WTC11 (cell line): ENCODE measurements around the gene MAP1LC3A. TPM values are rescaled to one million over a fixed set of nuclear protein-coding genes. Genes with fewer than 3 reads are reported as not detected.
A peak's percentile ranks its signal among the peaks of the same experiment; 100 is the strongest.

ENCODE experiments used
- ATAC-seq: fragments of 200-7000 bp; cut with Tn5 transposase; 2 replicates; pipeline ENCODE4 v1.10.0; 2021; ENCODE audit warnings: mild to moderate bottlenecking, moderate library complexity
- CTCF ChIA-PET: fragments of 300-600 bp; sonication (Branson Sonifier 250); formaldehyde crosslinking; loops from one replicate; lab custom pipeline; 2021; ENCODE audit warnings: antibody characterized with exemption; lab: Charles Lee
- POLR2A ChIA-PET: fragments of 350-600 bp; sonication (Branson Sonifier 250); formaldehyde crosslinking; loops from one replicate; lab custom pipeline; 2021; ENCODE audit warnings: antibody characterized with exemption; lab: Charles Lee
- DNase-seq: peaks from one replicate; pipeline ENCODE4 v3.0.0; 2021; ENCODE audit warnings: low spot score
- H3K27ac Mint-ChIP-seq: 2 replicates; pipeline ENCODE4 v1.8.0; 2021; ENCODE audit warnings: mixed read lengths
- H3K27me3 Mint-ChIP-seq: 2 replicates; pipeline ENCODE4 v1.8.0; 2021; ENCODE audit warnings: low read depth, mild to moderate bottlenecking, moderate library complexity, mixed read lengths
- H3K36me3 Mint-ChIP-seq: 2 replicates; pipeline ENCODE4 v1.8.0; 2021; ENCODE audit warnings: mixed read lengths
- H3K4me1 Mint-ChIP-seq: 2 replicates; pipeline ENCODE4 v1.8.0; 2022; ENCODE audit warnings: mixed read lengths
- H3K4me3 Mint-ChIP-seq: 2 replicates; pipeline ENCODE4 v1.8.0; 2021; ENCODE audit warnings: mild to moderate bottlenecking, moderate library complexity, mixed read lengths
- H3K9me3 Mint-ChIP-seq: 2 replicates; pipeline ENCODE4 v1.8.0; 2021; ENCODE audit warnings: mixed read lengths
- ELF4 ChIP-seq: sonication (generic); formaldehyde crosslinking; IDR thresholded peaks from 2 replicates; pipeline ENCODE4 v1.8.1; 2022; ENCODE audit warnings: low read depth, mild to moderate bottlenecking, moderate library complexity, missing genetic modification reagents
- EMX1 ChIP-seq: fragments of 250-450 bp; sonication (Bioruptor Pico); IDR thresholded peaks from 2 replicates; pipeline ENCODE4 v1.8.0; 2021; ENCODE audit warnings: mild to moderate bottlenecking
- FOXJ3 ChIP-seq: sonication (generic); formaldehyde crosslinking; IDR thresholded peaks from 2 replicates; pipeline ENCODE4 v1.9.0; 2021; ENCODE audit warnings: missing genetic modification reagents, mild to moderate bottlenecking, borderline replicate concordance
- HMGA2 ChIP-seq: fragments of 250-450 bp; sonication (Bioruptor Pico); IDR thresholded peaks from 2 replicates; pipeline ENCODE4 v1.4.0; 2021; ENCODE audit warnings: mild to moderate bottlenecking, moderate library complexity
- JAZF1 ChIP-seq: fragments of 250-450 bp; sonication (Bioruptor Pico); IDR thresholded peaks from 2 replicates; pipeline ENCODE4 v1.9.0; 2021; ENCODE audit warnings: moderate library complexity, mild to moderate bottlenecking, inconsistent platforms
- JUN ChIP-seq: sonication (generic); formaldehyde crosslinking; IDR thresholded peaks from 2 replicates; pipeline ENCODE4 v1.8.0; 2023; ENCODE audit warnings: mild to moderate bottlenecking, missing genetic modification reagents
- SMAD4 ChIP-seq: sonication (generic); formaldehyde crosslinking; IDR thresholded peaks from 2 replicates; pipeline ENCODE4 v1.8.0; 2022; ENCODE audit warnings: mild to moderate bottlenecking, missing genetic modification reagents
- SP1 ChIP-seq: sonication (generic); formaldehyde crosslinking; conservative IDR thresholded peaks from 2 replicates; pipeline ENCODE4 v1.8.1; 2022; ENCODE audit warnings: missing genetic modification reagents
- TCF7 ChIP-seq: sonication (generic); formaldehyde crosslinking; IDR thresholded peaks from 2 replicates; pipeline ENCODE4 v1.8.0; 2022; ENCODE audit warnings: mild to moderate bottlenecking, low read depth, missing genetic modification reagents, moderate library complexity
- ZNF263 ChIP-seq: sonication (generic); formaldehyde crosslinking; IDR thresholded peaks from 2 replicates; pipeline ENCODE4 v1.8.1; 2022; ENCODE audit warnings: low read depth, mild to moderate bottlenecking, moderate library complexity, missing genetic modification reagents
- total RNA-seq: library from RNA; stranded (reverse); gene quantifications from 3 replicates; pipeline ENCODE4 v1.2.3, GENCODE V29; 2021
- TF ChIP-seq, protein P1 (sequence below): sonication (generic); formaldehyde crosslinking; IDR thresholded peaks from 2 replicates; pipeline ENCODE4 v1.8.0; 2022; ENCODE audit warnings: mild to moderate bottlenecking, missing genetic modification reagents
- TF ChIP-seq, protein P2 (sequence below): sonication (generic); formaldehyde crosslinking; IDR thresholded peaks from 2 replicates; pipeline ENCODE4 v1.8.1; 2022; ENCODE audit warnings: mild to moderate bottlenecking, moderate library complexity, missing genetic modification reagents
- TF ChIP-seq, protein P3 (sequence below): sonication (generic); formaldehyde crosslinking; IDR thresholded peaks from 2 replicates; pipeline ENCODE4 v1.8.0; 2022; ENCODE audit warnings: mild to moderate bottlenecking, missing genetic modification reagents
- TF ChIP-seq, protein P4 (sequence below): fragments of 250-450 bp; sonication (Bioruptor Pico); IDR thresholded peaks from 2 replicates; pipeline ENCODE4 v1.9.0; 2021; ENCODE audit warnings: mild to moderate bottlenecking
- TF ChIP-seq, protein P5 (sequence below): sonication (generic); formaldehyde crosslinking; IDR thresholded peaks from 2 replicates; pipeline ENCODE4 v1.8.1; 2023; ENCODE audit warnings: mild to moderate bottlenecking, missing genetic modification reagents, borderline replicate concordance
- TF ChIP-seq, protein P6 (sequence below): sonication (generic); formaldehyde crosslinking; IDR thresholded peaks from 2 replicates; pipeline ENCODE4 v1.8.0; 2023; ENCODE audit warnings: missing genetic modification reagents
- TF ChIP-seq, protein P7 (sequence below): sonication (generic); formaldehyde crosslinking; conservative IDR thresholded peaks from 2 replicates; pipeline ENCODE4 v1.8.1; 2022; ENCODE audit warnings: mild to moderate bottlenecking, missing genetic modification reagents
- TF ChIP-seq, protein P8 (sequence below): fragments of 200-600 bp; IDR thresholded peaks from 2 replicates; pipeline ENCODE4 v1.8.0; 2022; ENCODE audit warnings: antibody characterized with exemption

MAP1LC3A gene
- total RNA-seq, 1 experiment from 2014 or later, result 7.5 TPM

DNA sequence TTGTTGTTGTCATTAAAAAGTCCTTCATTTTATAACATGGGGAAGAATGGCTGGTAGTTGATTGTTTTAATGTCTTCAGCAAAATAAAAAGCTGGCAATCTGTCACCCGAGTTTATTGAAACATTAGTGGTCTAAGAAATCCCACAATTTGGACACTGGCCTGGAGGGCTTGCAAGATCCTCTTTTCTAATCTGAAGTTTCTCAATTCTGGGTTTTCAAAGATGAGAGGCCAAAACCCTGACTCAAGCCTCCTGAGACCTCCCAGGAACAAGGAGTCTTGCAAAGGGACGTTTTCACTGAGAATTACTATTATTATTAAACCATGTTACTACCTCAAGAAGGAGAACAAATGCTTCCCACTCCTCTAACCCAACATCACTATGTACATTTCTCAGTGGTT, 19.5 kb downstream of the MAP1LC3A start (continued):
- TF ChIP-seq, protein P1, sequence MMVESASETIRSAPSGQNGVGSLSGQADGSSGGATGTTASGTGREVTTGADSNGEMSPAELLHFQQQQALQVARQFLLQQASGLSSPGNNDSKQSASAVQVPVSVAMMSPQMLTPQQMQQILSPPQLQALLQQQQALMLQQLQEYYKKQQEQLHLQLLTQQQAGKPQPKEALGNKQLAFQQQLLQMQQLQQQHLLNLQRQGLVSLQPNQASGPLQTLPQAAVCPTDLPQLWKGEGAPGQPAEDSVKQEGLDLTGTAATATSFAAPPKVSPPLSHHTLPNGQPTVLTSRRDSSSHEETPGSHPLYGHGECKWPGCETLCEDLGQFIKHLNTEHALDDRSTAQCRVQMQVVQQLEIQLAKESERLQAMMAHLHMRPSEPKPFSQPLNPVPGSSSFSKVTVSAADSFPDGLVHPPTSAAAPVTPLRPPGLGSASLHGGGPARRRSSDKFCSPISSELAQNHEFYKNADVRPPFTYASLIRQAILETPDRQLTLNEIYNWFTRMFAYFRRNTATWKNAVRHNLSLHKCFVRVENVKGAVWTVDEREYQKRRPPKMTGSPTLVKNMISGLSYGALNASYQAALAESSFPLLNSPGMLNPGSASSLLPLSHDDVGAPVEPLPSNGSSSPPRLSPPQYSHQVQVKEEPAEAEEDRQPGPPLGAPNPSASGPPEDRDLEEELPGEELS (CRISPR knock-in tag), result no peak
- TF ChIP-seq JUN (CRISPR knock-in tag) (no peak), HMGA2 (CRISPR knock-in tag) (no peak), SP1 (CRISPR knock-in tag) (no peak)
- TF ChIP-seq, protein P2, sequence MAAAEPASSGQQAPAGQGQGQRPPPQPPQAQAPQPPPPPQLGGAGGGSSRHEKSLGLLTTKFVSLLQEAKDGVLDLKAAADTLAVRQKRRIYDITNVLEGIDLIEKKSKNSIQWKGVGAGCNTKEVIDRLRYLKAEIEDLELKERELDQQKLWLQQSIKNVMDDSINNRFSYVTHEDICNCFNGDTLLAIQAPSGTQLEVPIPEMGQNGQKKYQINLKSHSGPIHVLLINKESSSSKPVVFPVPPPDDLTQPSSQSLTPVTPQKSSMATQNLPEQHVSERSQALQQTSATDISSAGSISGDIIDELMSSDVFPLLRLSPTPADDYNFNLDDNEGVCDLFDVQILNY (CRISPR knock-in tag), result no peak

DNA sequence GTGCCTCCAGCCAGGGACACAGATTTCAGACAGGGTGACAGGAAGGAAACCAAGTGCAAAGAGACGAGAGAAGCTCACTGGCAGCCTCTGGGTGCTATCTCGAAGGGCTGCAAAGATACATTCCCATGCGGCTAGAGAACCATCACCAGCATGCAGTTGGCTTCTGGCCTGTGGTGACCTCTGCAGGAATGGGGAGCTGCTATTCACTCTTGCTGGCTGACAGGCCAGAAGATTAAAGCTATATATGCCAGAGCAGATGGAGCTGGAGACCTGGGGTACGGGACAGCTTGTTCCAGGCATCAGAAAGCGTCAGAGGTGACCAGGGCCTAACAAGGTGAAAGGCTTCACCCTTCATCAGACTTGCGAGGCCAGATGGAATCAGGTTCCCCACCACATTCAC, 20.0 kb downstream of the MAP1LC3A start:
- no peak for ATAC-seq
- Mint-ChIP-seq H3K27me3 (no peaks in the 10 kb centered on the region), H3K36me3 (peaks cover 5% of the 10 kb centered on the region; the same call in 1 of the 2 replicates), H3K4me3 (no peak overlapping the region), H3K27ac (no peak overlapping the region), H3K4me1 (no peaks in the 10 kb centered on the region), H3K9me3 (no peaks in the 10 kb centered on the region)
- no peak for DNase-seq
- CTCF ChIA-PET, result interaction anchor here (1.3 to 1.7 kb wide), 2 partner anchors 42 to 191 kb away, joined by 4 to 5 read pairs; no protein-coding TSS in a partner anchor
- POLR2A ChIA-PET, result no interaction called here
- TF ChIP-seq, protein P3, sequence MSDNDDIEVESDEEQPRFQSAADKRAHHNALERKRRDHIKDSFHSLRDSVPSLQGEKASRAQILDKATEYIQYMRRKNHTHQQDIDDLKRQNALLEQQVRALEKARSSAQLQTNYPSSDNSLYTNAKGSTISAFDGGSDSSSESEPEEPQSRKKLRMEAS, result no peak
- no peak for TF ChIP-seq JAZF1
- TF ChIP-seq ELF4 (CRISPR knock-in tag), result no peak
- TF ChIP-seq, protein P4, sequence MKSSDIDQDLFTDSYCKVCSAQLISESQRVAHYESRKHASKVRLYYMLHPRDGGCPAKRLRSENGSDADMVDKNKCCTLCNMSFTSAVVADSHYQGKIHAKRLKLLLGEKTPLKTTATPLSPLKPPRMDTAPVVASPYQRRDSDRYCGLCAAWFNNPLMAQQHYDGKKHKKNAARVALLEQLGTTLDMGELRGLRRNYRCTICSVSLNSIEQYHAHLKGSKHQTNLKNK (CRISPR knock-in tag), result no peak
- no peak for TF ChIP-seq SP1 (CRISPR knock-in tag)
- TF ChIP-seq FOXJ3, result no peak
- no peak for TF ChIP-seq ZNF263 (CRISPR knock-in tag)
- TF ChIP-seq, protein P5, sequence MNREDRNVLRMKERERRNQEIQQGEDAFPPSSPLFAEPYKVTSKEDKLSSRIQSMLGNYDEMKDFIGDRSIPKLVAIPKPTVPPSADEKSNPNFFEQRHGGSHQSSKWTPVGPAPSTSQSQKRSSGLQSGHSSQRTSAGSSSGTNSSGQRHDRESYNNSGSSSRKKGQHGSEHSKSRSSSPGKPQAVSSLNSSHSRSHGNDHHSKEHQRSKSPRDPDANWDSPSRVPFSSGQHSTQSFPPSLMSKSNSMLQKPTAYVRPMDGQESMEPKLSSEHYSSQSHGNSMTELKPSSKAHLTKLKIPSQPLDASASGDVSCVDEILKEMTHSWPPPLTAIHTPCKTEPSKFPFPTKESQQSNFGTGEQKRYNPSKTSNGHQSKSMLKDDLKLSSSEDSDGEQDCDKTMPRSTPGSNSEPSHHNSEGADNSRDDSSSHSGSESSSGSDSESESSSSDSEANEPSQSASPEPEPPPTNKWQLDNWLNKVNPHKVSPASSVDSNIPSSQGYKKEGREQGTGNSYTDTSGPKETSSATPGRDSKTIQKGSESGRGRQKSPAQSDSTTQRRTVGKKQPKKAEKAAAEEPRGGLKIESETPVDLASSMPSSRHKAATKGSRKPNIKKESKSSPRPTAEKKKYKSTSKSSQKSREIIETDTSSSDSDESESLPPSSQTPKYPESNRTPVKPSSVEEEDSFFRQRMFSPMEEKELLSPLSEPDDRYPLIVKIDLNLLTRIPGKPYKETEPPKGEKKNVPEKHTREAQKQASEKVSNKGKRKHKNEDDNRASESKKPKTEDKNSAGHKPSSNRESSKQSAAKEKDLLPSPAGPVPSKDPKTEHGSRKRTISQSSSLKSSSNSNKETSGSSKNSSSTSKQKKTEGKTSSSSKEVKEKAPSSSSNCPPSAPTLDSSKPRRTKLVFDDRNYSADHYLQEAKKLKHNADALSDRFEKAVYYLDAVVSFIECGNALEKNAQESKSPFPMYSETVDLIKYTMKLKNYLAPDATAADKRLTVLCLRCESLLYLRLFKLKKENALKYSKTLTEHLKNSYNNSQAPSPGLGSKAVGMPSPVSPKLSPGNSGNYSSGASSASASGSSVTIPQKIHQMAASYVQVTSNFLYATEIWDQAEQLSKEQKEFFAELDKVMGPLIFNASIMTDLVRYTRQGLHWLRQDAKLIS, result no peak
- TF ChIP-seq EMX1 (CRISPR knock-in tag), result no peak
- TF ChIP-seq SMAD4 (CRISPR knock-in tag), result no peak
- TF ChIP-seq JUN (CRISPR knock-in tag), result no peak
- TF ChIP-seq, all 79 proteins: peak for 0

DNA sequence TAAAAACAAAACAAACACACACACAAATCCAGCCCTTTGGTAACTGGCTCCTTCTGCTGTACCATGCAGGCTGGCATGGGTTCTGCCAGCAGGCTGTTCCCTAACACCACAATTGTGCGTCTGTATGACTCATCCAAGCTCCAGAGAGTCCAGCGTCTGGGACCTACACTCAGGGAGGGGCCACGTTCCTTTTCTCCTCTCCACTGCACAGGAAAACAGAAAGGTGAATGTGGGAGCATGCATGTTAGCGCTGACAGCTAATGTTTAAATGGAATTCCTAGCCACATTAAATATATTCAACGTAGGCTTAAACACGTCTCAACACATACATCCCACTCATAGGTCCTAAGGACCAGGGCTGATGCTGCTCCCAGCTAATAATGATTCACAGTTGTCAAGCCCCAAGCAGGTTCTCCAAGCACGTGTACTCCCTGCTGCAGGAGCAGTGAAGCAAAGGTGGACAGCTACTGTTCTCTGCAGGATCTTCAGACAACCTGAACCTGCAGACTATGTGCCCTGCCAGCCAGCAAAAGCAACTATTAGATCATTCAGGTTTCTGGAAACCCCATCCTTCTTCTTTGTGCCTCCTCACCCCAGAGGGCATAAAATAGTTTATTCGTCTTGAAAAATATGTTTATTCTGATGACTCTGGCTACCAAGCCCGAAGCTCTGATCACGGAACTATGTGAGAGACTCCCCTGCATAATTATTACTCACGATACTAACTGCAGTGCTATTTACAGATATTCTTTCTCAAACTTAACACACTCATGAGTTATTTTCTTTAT, 20.9 kb downstream of the MAP1LC3A start:
- Mint-ChIP-seq H3K9me3 (no peaks in the 10 kb centered on the region), H3K27ac (0 out of 2 replicates have a peak overlapping the region, but pooled peaks have one; percentile 42), H3K27me3 (no peaks in the 10 kb centered on the region), H3K4me1 (no peaks in the 10 kb centered on the region), H3K36me3 (peaks cover 5% of the 10 kb centered on the region; the same call in 1 of the 2 replicates), H3K4me3 (no peak overlapping the region)
- ChIA-PET CTCF (interaction anchor here (1.3 to 1.7 kb wide), 2 partner anchors 42 to 190 kb away, joined by 4 to 5 read pairs; no protein-coding TSS in a partner anchor), POLR2A (no interaction called here)
- DNase-seq (no peak), ATAC-seq (no peak)
- TF ChIP-seq, protein P6, sequence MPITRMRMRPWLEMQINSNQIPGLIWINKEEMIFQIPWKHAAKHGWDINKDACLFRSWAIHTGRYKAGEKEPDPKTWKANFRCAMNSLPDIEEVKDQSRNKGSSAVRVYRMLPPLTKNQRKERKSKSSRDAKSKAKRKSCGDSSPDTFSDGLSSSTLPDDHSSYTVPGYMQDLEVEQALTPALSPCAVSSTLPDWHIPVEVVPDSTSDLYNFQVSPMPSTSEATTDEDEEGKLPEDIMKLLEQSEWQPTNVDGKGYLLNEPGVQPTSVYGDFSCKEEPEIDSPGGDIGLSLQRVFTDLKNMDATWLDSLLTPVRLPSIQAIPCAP, result no peak
- TF ChIP-seq, protein P7, sequence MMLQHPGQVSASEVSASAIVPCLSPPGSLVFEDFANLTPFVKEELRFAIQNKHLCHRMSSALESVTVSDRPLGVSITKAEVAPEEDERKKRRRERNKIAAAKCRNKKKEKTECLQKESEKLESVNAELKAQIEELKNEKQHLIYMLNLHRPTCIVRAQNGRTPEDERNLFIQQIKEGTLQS (CRISPR knock-in tag), result no peak
- TF ChIP-seq, protein P8, sequence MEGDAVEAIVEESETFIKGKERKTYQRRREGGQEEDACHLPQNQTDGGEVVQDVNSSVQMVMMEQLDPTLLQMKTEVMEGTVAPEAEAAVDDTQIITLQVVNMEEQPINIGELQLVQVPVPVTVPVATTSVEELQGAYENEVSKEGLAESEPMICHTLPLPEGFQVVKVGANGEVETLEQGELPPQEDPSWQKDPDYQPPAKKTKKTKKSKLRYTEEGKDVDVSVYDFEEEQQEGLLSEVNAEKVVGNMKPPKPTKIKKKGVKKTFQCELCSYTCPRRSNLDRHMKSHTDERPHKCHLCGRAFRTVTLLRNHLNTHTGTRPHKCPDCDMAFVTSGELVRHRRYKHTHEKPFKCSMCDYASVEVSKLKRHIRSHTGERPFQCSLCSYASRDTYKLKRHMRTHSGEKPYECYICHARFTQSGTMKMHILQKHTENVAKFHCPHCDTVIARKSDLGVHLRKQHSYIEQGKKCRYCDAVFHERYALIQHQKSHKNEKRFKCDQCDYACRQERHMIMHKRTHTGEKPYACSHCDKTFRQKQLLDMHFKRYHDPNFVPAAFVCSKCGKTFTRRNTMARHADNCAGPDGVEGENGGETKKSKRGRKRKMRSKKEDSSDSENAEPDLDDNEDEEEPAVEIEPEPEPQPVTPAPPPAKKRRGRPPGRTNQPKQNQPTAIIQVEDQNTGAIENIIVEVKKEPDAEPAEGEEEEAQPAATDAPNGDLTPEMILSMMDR, result no peak
- no peak for TF ChIP-seq TCF7
- no peak for TF ChIP-seq EMX1 (CRISPR knock-in tag)
